HG03095 (cell line): ENCODE measurements around the gene CHST11.
A peak's percentile ranks its signal among the peaks of the same experiment; 100 is the strongest.

Experiments used
- ATAC-seq: cut with Tn5 transposase; IDR thresholded peaks from one replicate; pipeline ENCODE4 v1.9.1; 2021; ENCODE audit warnings: moderate library complexity; ENCODE audit not compliant: unreplicated experiment

CHST11 gene

GRCh38 chr12:104577581-104577981 lies 120.8 kb downstream of the CHST11 start:
- ATAC-seq: no peak

- ATAC-seq: no peak
Observed at GRCh38 chr12:104578453-104578852, 121.7 kb downstream of the CHST11 start.

- ATAC-seq: no peak
Observed at GRCh38 chr12:104579718-104580495, 123.2 kb downstream of the CHST11 start.

GRCh38 chr12:104581005-104581570 lies 124.3 kb downstream of the CHST11 start:
- no peak for ATAC-seq

- peak; percentile 78 for ATAC-seq
Observed at GRCh38 chr12:104582739-104583138, 126.0 kb downstream of the CHST11 start.

GRCh38 chr12:104583301-104583700 lies 126.6 kb downstream of the CHST11 start:
- peak; percentile 52 for ATAC-seq

- no peak for ATAC-seq
Observed at GRCh38 chr12:104585448-104586055, 128.8 kb downstream of the CHST11 start.

GRCh38 chr12:104586351-104586919 lies 129.7 kb downstream of the CHST11 start:
- ATAC-seq: no peak

GRCh38 chr12:104588047-104588920 lies 131.5 kb downstream of the CHST11 start:
- no peak for ATAC-seq

- no peak for ATAC-seq
Observed at GRCh38 chr12:104588921-104589590, 132.3 kb downstream of the CHST11 start.

- no peak for ATAC-seq
Observed at GRCh38 chr12:104590022-104590421, 133.3 kb downstream of the CHST11 start.

- no peak for ATAC-seq
Observed at GRCh38 chr12:104591257-104591885, 134.6 kb downstream of the CHST11 start.

GRCh38 chr12:104593482-104593881 lies 136.7 kb downstream of the CHST11 start:
- ATAC-seq: no peak

GRCh38 chr12:104596134-104596799 lies 139.5 kb downstream of the CHST11 start:
- ATAC-seq: no peak

GRCh38 chr12:104596898-104597843 lies 140.4 kb downstream of the CHST11 start:
- ATAC-seq: no peak

- no peak for ATAC-seq
Observed at GRCh38 chr12:104598342-104599271, 141.9 kb downstream of the CHST11 start.
